ENCODE measurements around the gene DYSF. TPM values are rescaled to one million over a fixed set of nuclear protein-coding genes. Genes with fewer than 3 reads are reported as not detected.

The DYSF gene
- polyA plus RNA-seq, 1 donor from 2014 or later: 0.04 TPM

- Histone ChIP-seq H4K20me1 (ENCODE audit: insufficient read depth) (no peaks in the 10 kb centered on the region), H3K4me3 (ENCODE audit: low read length) (no peak overlapping the region), H3K9me3 (ENCODE audit: low read length) (no peaks in the 10 kb centered on the region), H3K9me2 (ENCODE audit: insufficient read depth, low read length) (no peaks in the 10 kb centered on the region), H3K9ac (ENCODE audit: low read length) (no peak overlapping the region), H3K27ac (ENCODE audit: low read length) (no peak overlapping the region), H3K36me3 (ENCODE audit: insufficient read depth, low read length) (no peaks in the 10 kb centered on the region), H3F3A (ENCODE audit: insufficient read depth, low read length, poor library complexity, severe bottlenecking) (no peaks in the 10 kb centered on the region), H3K4me2 (ENCODE audit: low read length) (no peak overlapping the region), H3K27me3 (ENCODE audit: insufficient read depth, low read depth, low read length) (no peaks in the 10 kb centered on the region), H2AFZ (ENCODE audit: low read depth, low read length) (no peak overlapping the region), H3K79me2 (replicated peaks; ENCODE audit: insufficient read depth, low read length) (no peaks in the 10 kb centered on the region)
- TF ChIP-seq TAF1 (IDR thresholded peaks at IDR 0.05; ENCODE audit: low read depth): no peak
- TF ChIP-seq RAD21 (conservative IDR thresholded peaks at IDR 0.05): no peak
- TF ChIP-seq REST (IDR thresholded peaks at IDR 0.05; ENCODE audit: borderline replicate concordance): no peak
- no peak for TF ChIP-seq EZH2 (IDR thresholded peaks at IDR 0.05; ENCODE audit: borderline replicate concordance, insufficient read depth, low read length, poor library complexity, severe bottlenecking)
Observed at GRCh38 chr2:71482055-71482454, 28.7 kb downstream of the DYSF start.

GRCh38 chr2:71483246-71483645 lies 29.9 kb downstream of the DYSF start:
- TF ChIP-seq REST (IDR thresholded peaks at IDR 0.05; ENCODE audit: borderline replicate concordance) (no peak), EZH2 (IDR thresholded peaks at IDR 0.05; ENCODE audit: borderline replicate concordance, insufficient read depth, low read length, poor library complexity, severe bottlenecking) (no peak), CTCF (IDR thresholded peaks at IDR 0.05; ENCODE audit: poor library complexity, severe bottlenecking) (no peak), EP300 (conservative IDR thresholded peaks at IDR 0.05; ENCODE audit: poor library complexity, severe bottlenecking) (no peak), POLR2AphosphoS5 (IDR thresholded peaks at IDR 0.05) (no peak), MXI1 (conservative IDR thresholded peaks at IDR 0.05; ENCODE audit: poor library complexity, severe bottlenecking) (no peak), TAF1 (IDR thresholded peaks at IDR 0.05; ENCODE audit: low read depth) (no peak)
- no peak overlapping the region for H3K4me3 ChIP-seq (ENCODE audit: low read length)

More at GRCh38 chr2:71483246-71483645, 29.9 kb downstream of the DYSF start:
- Histone ChIP-seq H3K9me3 (ENCODE audit: low read length) (no peaks in the 10 kb centered on the region), H3K27me3 (ENCODE audit: insufficient read depth, low read depth, low read length) (no peaks in the 10 kb centered on the region), H3K36me3 (ENCODE audit: insufficient read depth, low read length) (no peaks in the 10 kb centered on the region), H3F3A (ENCODE audit: insufficient read depth, low read length, poor library complexity, severe bottlenecking) (no peaks in the 10 kb centered on the region), H3K79me2 (replicated peaks; ENCODE audit: insufficient read depth, low read length) (no peaks in the 10 kb centered on the region), H2AFZ (ENCODE audit: low read depth, low read length) (no peak overlapping the region), H3K27ac (ENCODE audit: low read length) (no peak overlapping the region), H3K9me2 (ENCODE audit: insufficient read depth, low read length) (no peaks in the 10 kb centered on the region), H4K20me1 (ENCODE audit: insufficient read depth) (no peaks in the 10 kb centered on the region), H3K4me2 (ENCODE audit: low read length) (no peak overlapping the region), H3K9ac (ENCODE audit: low read length) (no peak overlapping the region)

All from neural cell (in vitro differentiated cells).